ENCODE measurements around the gene LSM5. TPM values are rescaled to one million over a fixed set of nuclear protein-coding genes. Genes with fewer than 3 reads are reported as not detected.
"Not testable (repeated sequence)": the region's sequence is repeated elsewhere in the genome, so short reads cannot be mapped to it uniquely, and the experiment has no call there.

Gene LSM5
- total RNA-seq, 3 donors from 2014 or later = 118 to 123 (median 120) TPM

- ATAC-seq = peak; percentile 97
- DNase-seq = peak; percentile 99
- H3K27me3 Mint-ChIP-seq (ENCODE audit: low read depth) = no peaks in the 10 kb centered on the region
- H3K9me3 Mint-ChIP-seq = no peaks in the 10 kb centered on the region
- peaks cover 38% of the 10 kb centered on the region for H3K4me1 Mint-ChIP-seq (ENCODE audit: low read depth)
- peaks cover 9% of the 10 kb centered on the region for H3K36me3 Mint-ChIP-seq (ENCODE audit: insufficient read depth)
- peak within 1 kb of the TSS; percentile 92 for H3K4me3 Mint-ChIP-seq
Observed at GRCh38 chr7:32495298-32496051, 5.3 kb upstream of the LSM5 start, which contains the start of gene AVL9. Gene AVL9 (plus strand): TSS chr7:32495489. CDS start chr7:32495710, 221 bp downstream.

GRCh38 chr7:32494946-32495297 lies 4.7 kb upstream of the LSM5 start:
- Mint-ChIP-seq H3K36me3 (ENCODE audit: insufficient read depth) (peaks cover 6% of the 10 kb centered on the region), H3K4me3 (peak overlapping the region; percentile 92)

GRCh38 chr7:32489788-32490126 lies 423 bp downstream of the LSM5 start:
- peaks cover 21% of the 10 kb centered on the region for H3K36me3 Mint-ChIP-seq (ENCODE audit: insufficient read depth)
- ATAC-seq (peak; percentile 28 to 30), DNase-seq (no peak)
- peaks cover 26% of the 10 kb centered on the region for H3K4me1 Mint-ChIP-seq (ENCODE audit: low read depth)
- no peaks in the 10 kb centered on the region for H3K9me3 Mint-ChIP-seq
- H3K4me3 Mint-ChIP-seq = peak overlapping the region; percentile 86
- no peaks in the 10 kb centered on the region for H3K27me3 Mint-ChIP-seq (ENCODE audit: low read depth)

More at GRCh38 chr7:32494946-32495297, 4.7 kb upstream of the LSM5 start:
- ATAC-seq (no peak), DNase-seq (no peak)
- Mint-ChIP-seq H3K4me1 (ENCODE audit: low read depth) (peaks cover 36% of the 10 kb centered on the region), H3K27me3 (ENCODE audit: low read depth) (no peaks in the 10 kb centered on the region), H3K9me3 (no peaks in the 10 kb centered on the region)

- Mint-ChIP-seq H3K4me1 (ENCODE audit: low read depth) (peaks cover 2% of the 10 kb centered on the region), H3K4me3 (no peak overlapping the region)
- DNase-seq = no peak
Observed at GRCh38 chr7:32481921-32482320, 8.3 kb downstream of the LSM5 start.

GRCh38 chr7:32481176-32481575 lies 9.0 kb downstream of the LSM5 start:
- Mint-ChIP-seq H3K9me3 (no peaks in the 10 kb centered on the region), H3K4me3 (no peak overlapping the region), H3K4me1 (ENCODE audit: low read depth) (peaks cover 2% of the 10 kb centered on the region), H3K36me3 (ENCODE audit: insufficient read depth) (peaks cover 7% of the 10 kb centered on the region), H3K27me3 (ENCODE audit: low read depth) (no peaks in the 10 kb centered on the region)
- ATAC-seq = no peak
- no peak for DNase-seq

More at GRCh38 chr7:32481921-32482320, 8.3 kb downstream of the LSM5 start:
- no peak for ATAC-seq
- no peaks in the 10 kb centered on the region for H3K9me3 Mint-ChIP-seq
- H3K27me3 Mint-ChIP-seq (ENCODE audit: low read depth) = no peaks in the 10 kb centered on the region
- peaks cover 8% of the 10 kb centered on the region for H3K36me3 Mint-ChIP-seq (ENCODE audit: insufficient read depth)

GRCh38 chr7:32479574-32480200 lies 10.5 kb downstream of the LSM5 start:
- no peak for DNase-seq
- H3K36me3 Mint-ChIP-seq (ENCODE audit: insufficient read depth) = no peaks in the 10 kb centered on the region
- no peak overlapping the region for H3K4me3 Mint-ChIP-seq
- no peaks in the 10 kb centered on the region for H3K27me3 Mint-ChIP-seq (ENCODE audit: low read depth)
- ATAC-seq = no peak
- peaks cover 2% of the 10 kb centered on the region for H3K4me1 Mint-ChIP-seq (ENCODE audit: low read depth)
- H3K9me3 Mint-ChIP-seq = no peaks in the 10 kb centered on the region

GRCh38 chr7:32477649-32477980 lies 12.6 kb downstream of the LSM5 start:
- H3K36me3 Mint-ChIP-seq (ENCODE audit: insufficient read depth) = no peaks in the 10 kb centered on the region
- ATAC-seq (no peak), DNase-seq (no peak)
- H3K27me3 Mint-ChIP-seq (ENCODE audit: low read depth) = peaks cover 2% of the 10 kb centered on the region
- no peaks in the 10 kb centered on the region for H3K9me3 Mint-ChIP-seq
- H3K4me1 Mint-ChIP-seq (ENCODE audit: low read depth) = peaks cover 2% of the 10 kb centered on the region
- H3K4me3 Mint-ChIP-seq = no peak overlapping the region

GRCh38 chr7:32476816-32477648 lies 13.1 kb downstream of the LSM5 start:
- H3K36me3 Mint-ChIP-seq (ENCODE audit: insufficient read depth) = no peaks in the 10 kb centered on the region
- ATAC-seq (no peak), DNase-seq (no peak)
- peaks cover 2% of the 10 kb centered on the region for H3K27me3 Mint-ChIP-seq (ENCODE audit: low read depth)
- peaks cover 2% of the 10 kb centered on the region for H3K4me1 Mint-ChIP-seq (ENCODE audit: low read depth)
- H3K9me3 Mint-ChIP-seq = no peaks in the 10 kb centered on the region
- no peak overlapping the region for H3K4me3 Mint-ChIP-seq

- Mint-ChIP-seq H3K36me3 (ENCODE audit: insufficient read depth) (no peaks in the 10 kb centered on the region), H3K9me3 (no peaks in the 10 kb centered on the region), H3K4me1 (ENCODE audit: low read depth) (no peaks in the 10 kb centered on the region), H3K4me3 (no peak overlapping the region), H3K27me3 (ENCODE audit: low read depth) (peaks cover 7% of the 10 kb centered on the region)
- DNase-seq (no peak), ATAC-seq (no peak)
Observed at GRCh38 chr7:32474008-32474407, 16.2 kb downstream of the LSM5 start.

GRCh38 chr7:32472015-32472414 lies 18.2 kb downstream of the LSM5 start:
- Mint-ChIP-seq H3K27me3 (ENCODE audit: low read depth) (peaks cover 7% of the 10 kb centered on the region), H3K9me3 (no peaks in the 10 kb centered on the region), H3K4me3 (no peak overlapping the region), H3K4me1 (ENCODE audit: low read depth) (no peaks in the 10 kb centered on the region), H3K36me3 (ENCODE audit: insufficient read depth) (no peaks in the 10 kb centered on the region)
- no peak for ATAC-seq
- no peak for DNase-seq

GRCh38 chr7:32470871-32471270 lies 19.3 kb downstream of the LSM5 start:
- no peaks in the 10 kb centered on the region for H3K36me3 Mint-ChIP-seq (ENCODE audit: insufficient read depth)
- no peak overlapping the region for H3K4me3 Mint-ChIP-seq
- DNase-seq = no peak
- H3K27me3 Mint-ChIP-seq (ENCODE audit: low read depth) = peaks cover 7% of the 10 kb centered on the region
- ATAC-seq = no peak
- no peaks in the 10 kb centered on the region for H3K9me3 Mint-ChIP-seq
- H3K4me1 Mint-ChIP-seq (ENCODE audit: low read depth) = no peaks in the 10 kb centered on the region

GRCh38 chr7:32470004-32470403 lies 20.2 kb downstream of the LSM5 start:
- ATAC-seq; DNase-seq; H3K9me3 Mint-ChIP-seq; H3K4me3 Mint-ChIP-seq; H3K27me3 Mint-ChIP-seq (ENCODE audit: low read depth); H3K4me1 Mint-ChIP-seq (ENCODE audit: low read depth); H3K36me3 Mint-ChIP-seq (ENCODE audit: insufficient read depth): not testable (repeated sequence)

GRCh38 chr7:32464641-32465416 lies 25.4 kb downstream of the LSM5 start:
- not testable (repeated sequence) for H3K4me1 Mint-ChIP-seq (ENCODE audit: low read depth); H3K27me3 Mint-ChIP-seq (ENCODE audit: low read depth); H3K9me3 Mint-ChIP-seq; DNase-seq; H3K4me3 Mint-ChIP-seq; ATAC-seq; H3K36me3 Mint-ChIP-seq (ENCODE audit: insufficient read depth)

GRCh38 chr7:32462977-32463376 lies 27.2 kb downstream of the LSM5 start:
- no peak for DNase-seq
- no peaks in the 10 kb centered on the region for H3K36me3 Mint-ChIP-seq (ENCODE audit: insufficient read depth)
- no peak for ATAC-seq
- no peak overlapping the region for H3K4me3 Mint-ChIP-seq
- no peaks in the 10 kb centered on the region for H3K9me3 Mint-ChIP-seq
- no peaks in the 10 kb centered on the region for H3K27me3 Mint-ChIP-seq (ENCODE audit: low read depth)
- no peaks in the 10 kb centered on the region for H3K4me1 Mint-ChIP-seq (ENCODE audit: low read depth)
